ENCODE data around the gene PRKCA.

PRKCA gene

GRCh38 chr17:66834426-66834918, 532.1 kb downstream of the PRKCA start:
- Histone ChIP-seq H3K4me3 (ENCODE audit: low read length) (no peak overlapping the region), H3K27me3 (ENCODE audit: control insufficient read depth, insufficient read depth, low read length) (peaks cover 12% of the 10 kb centered on the region)

GRCh38 chr17:66834919-66835454, 532.6 kb downstream of the PRKCA start, which contains the start of gene CACNG5:
Gene CACNG5, plus strand, starts transcription at chr17:66835117. Its CDS starts 42,216 bp downstream, at chr17:66877333.
- no peaks in the 10 kb centered on the region for H3K4me1 ChIP-seq (ENCODE audit: control insufficient read depth, insufficient read depth, low read length)
- H3K4me3 ChIP-seq (ENCODE audit: low read length) = no peak within 1 kb of the TSS
- no peaks in the 10 kb centered on the region for H3K36me3 ChIP-seq (ENCODE audit: control insufficient read depth, insufficient read depth, low read length)
- no peak within 1 kb of the TSS for H3K27ac ChIP-seq (ENCODE audit: low read depth, low read length)
- peaks cover 12% of the 10 kb centered on the region for H3K27me3 ChIP-seq (ENCODE audit: control insufficient read depth, insufficient read depth, low read length)
- no peak within 1 kb of the TSS for H3K9ac ChIP-seq (ENCODE audit: low read length)

More at GRCh38 chr17:66834426-66834918, 532.1 kb downstream of the PRKCA start:
- H3K27ac ChIP-seq (ENCODE audit: low read depth, low read length) = no peak overlapping the region
- no peaks in the 10 kb centered on the region for H3K4me1 ChIP-seq (ENCODE audit: control insufficient read depth, insufficient read depth, low read length)
- H3K9ac ChIP-seq (ENCODE audit: low read length) = no peak overlapping the region
- H3K36me3 ChIP-seq (ENCODE audit: control insufficient read depth, insufficient read depth, low read length) = no peaks in the 10 kb centered on the region

- H3K27ac ChIP-seq (ENCODE audit: low read depth, low read length) = no peak overlapping the region
- peaks cover 12% of the 10 kb centered on the region for H3K27me3 ChIP-seq (ENCODE audit: control insufficient read depth, insufficient read depth, low read length)
- no peak overlapping the region for H3K4me3 ChIP-seq (ENCODE audit: low read length)
- no peak overlapping the region for H3K9ac ChIP-seq (ENCODE audit: low read length)
- H3K36me3 ChIP-seq (ENCODE audit: control insufficient read depth, insufficient read depth, low read length) = no peaks in the 10 kb centered on the region
- no peaks in the 10 kb centered on the region for H3K4me1 ChIP-seq (ENCODE audit: control insufficient read depth, insufficient read depth, low read length)
Observed at GRCh38 chr17:66835476-66835875, 533.1 kb downstream of the PRKCA start.

GRCh38 chr17:66836063-66837005, 533.9 kb downstream of the PRKCA start:
- Histone ChIP-seq H3K27me3 (ENCODE audit: control insufficient read depth, insufficient read depth, low read length) (peaks cover 12% of the 10 kb centered on the region), H3K9ac (ENCODE audit: low read length) (no peak overlapping the region), H3K36me3 (ENCODE audit: control insufficient read depth, insufficient read depth, low read length) (no peaks in the 10 kb centered on the region), H3K4me3 (ENCODE audit: low read length) (no peak overlapping the region), H3K27ac (ENCODE audit: low read depth, low read length) (no peak overlapping the region), H3K4me1 (ENCODE audit: control insufficient read depth, insufficient read depth, low read length) (no peaks in the 10 kb centered on the region)

- Histone ChIP-seq H3K36me3 (ENCODE audit: control insufficient read depth, insufficient read depth, low read length) (no peaks in the 10 kb centered on the region), H3K27ac (ENCODE audit: low read depth, low read length) (no peak overlapping the region), H3K9ac (ENCODE audit: low read length) (no peak overlapping the region), H3K4me3 (ENCODE audit: low read length) (no peak overlapping the region), H3K27me3 (ENCODE audit: control insufficient read depth, insufficient read depth, low read length) (peaks cover 12% of the 10 kb centered on the region), H3K4me1 (ENCODE audit: control insufficient read depth, insufficient read depth, low read length) (no peaks in the 10 kb centered on the region)
Observed at GRCh38 chr17:66837226-66837625, 534.8 kb downstream of the PRKCA start.

- H3K27me3 ChIP-seq (ENCODE audit: control insufficient read depth, insufficient read depth, low read length) = peaks cover 12% of the 10 kb centered on the region
- H3K36me3 ChIP-seq (ENCODE audit: control insufficient read depth, insufficient read depth, low read length) = no peaks in the 10 kb centered on the region
- no peaks in the 10 kb centered on the region for H3K4me1 ChIP-seq (ENCODE audit: control insufficient read depth, insufficient read depth, low read length)
- no peak overlapping the region for H3K27ac ChIP-seq (ENCODE audit: low read depth, low read length)
- H3K4me3 ChIP-seq (ENCODE audit: low read length) = no peak overlapping the region
- no peak overlapping the region for H3K9ac ChIP-seq (ENCODE audit: low read length)
Observed at GRCh38 chr17:66837885-66838665, 535.7 kb downstream of the PRKCA start.

- Histone ChIP-seq H3K4me1 (ENCODE audit: control insufficient read depth, insufficient read depth, low read length) (no peaks in the 10 kb centered on the region), H3K27ac (ENCODE audit: low read depth, low read length) (no peak overlapping the region), H3K36me3 (ENCODE audit: control insufficient read depth, insufficient read depth, low read length) (no peaks in the 10 kb centered on the region), H3K4me3 (ENCODE audit: low read length) (no peak overlapping the region), H3K27me3 (ENCODE audit: control insufficient read depth, insufficient read depth, low read length) (peaks cover 12% of the 10 kb centered on the region), H3K9ac (ENCODE audit: low read length) (no peak overlapping the region)
Observed at GRCh38 chr17:66839616-66840015, 537.2 kb downstream of the PRKCA start.

- H3K9ac ChIP-seq (ENCODE audit: low read length) = no peak overlapping the region
- H3K27me3 ChIP-seq (ENCODE audit: control insufficient read depth, insufficient read depth, low read length) = peaks cover 12% of the 10 kb centered on the region
- no peak overlapping the region for H3K4me3 ChIP-seq (ENCODE audit: low read length)
- H3K36me3 ChIP-seq (ENCODE audit: control insufficient read depth, insufficient read depth, low read length) = no peaks in the 10 kb centered on the region
- no peak overlapping the region for H3K27ac ChIP-seq (ENCODE audit: low read depth, low read length)
- no peaks in the 10 kb centered on the region for H3K4me1 ChIP-seq (ENCODE audit: control insufficient read depth, insufficient read depth, low read length)
Observed at GRCh38 chr17:66840061-66840460, 537.6 kb downstream of the PRKCA start.

- peaks cover 3% of the 10 kb centered on the region for H3K27me3 ChIP-seq (ENCODE audit: control insufficient read depth, insufficient read depth, low read length)
- no peaks in the 10 kb centered on the region for H3K4me1 ChIP-seq (ENCODE audit: control insufficient read depth, insufficient read depth, low read length)
- H3K9ac ChIP-seq (ENCODE audit: low read length) = no peak overlapping the region
- H3K36me3 ChIP-seq (ENCODE audit: control insufficient read depth, insufficient read depth, low read length) = no peaks in the 10 kb centered on the region
- no peak overlapping the region for H3K27ac ChIP-seq (ENCODE audit: low read depth, low read length)
- no peak overlapping the region for H3K4me3 ChIP-seq (ENCODE audit: low read length)
Observed at GRCh38 chr17:66841328-66841727, 538.9 kb downstream of the PRKCA start.

GRCh38 chr17:66841744-66842143, 539.3 kb downstream of the PRKCA start:
- Histone ChIP-seq H3K36me3 (ENCODE audit: control insufficient read depth, insufficient read depth, low read length) (no peaks in the 10 kb centered on the region), H3K9ac (ENCODE audit: low read length) (no peak overlapping the region), H3K4me1 (ENCODE audit: control insufficient read depth, insufficient read depth, low read length) (no peaks in the 10 kb centered on the region), H3K27me3 (ENCODE audit: control insufficient read depth, insufficient read depth, low read length) (no peaks in the 10 kb centered on the region), H3K27ac (ENCODE audit: low read depth, low read length) (no peak overlapping the region), H3K4me3 (ENCODE audit: low read length) (no peak overlapping the region)

- Histone ChIP-seq H3K36me3 (ENCODE audit: control insufficient read depth, insufficient read depth, low read length) (no peaks in the 10 kb centered on the region), H3K4me1 (ENCODE audit: control insufficient read depth, insufficient read depth, low read length) (no peaks in the 10 kb centered on the region), H3K4me3 (ENCODE audit: low read length) (no peak overlapping the region), H3K9ac (ENCODE audit: low read length) (no peak overlapping the region), H3K27ac (ENCODE audit: low read depth, low read length) (no peak overlapping the region), H3K27me3 (ENCODE audit: control insufficient read depth, insufficient read depth, low read length) (no peaks in the 10 kb centered on the region)
Observed at GRCh38 chr17:66842505-66842904, 540.1 kb downstream of the PRKCA start.

- no peak overlapping the region for H3K9ac ChIP-seq (ENCODE audit: low read length)
- H3K4me3 ChIP-seq (ENCODE audit: low read length) = no peak overlapping the region
- no peak overlapping the region for H3K27ac ChIP-seq (ENCODE audit: low read depth, low read length)
- no peaks in the 10 kb centered on the region for H3K36me3 ChIP-seq (ENCODE audit: control insufficient read depth, insufficient read depth, low read length)
- no peaks in the 10 kb centered on the region for H3K27me3 ChIP-seq (ENCODE audit: control insufficient read depth, insufficient read depth, low read length)
- no peaks in the 10 kb centered on the region for H3K4me1 ChIP-seq (ENCODE audit: control insufficient read depth, insufficient read depth, low read length)
Observed at GRCh38 chr17:66842959-66843358, 540.5 kb downstream of the PRKCA start.

All from rectal smooth muscle tissue (tissue), 1 donor.